HL-60 (cell line): ENCODE measurements around the gene SENP3.

Source experiments
- GABPA ChIP-seq: IDR thresholded peaks from 2 replicates; pipeline ENCODE4 v1.6.1; 2012; ENCODE audit warnings: low read depth
- POLR2AphosphoS5 ChIP-seq: IDR thresholded peaks from 2 replicates; pipeline ENCODE4 v1.6.1; 2012; ENCODE audit warnings: low read depth
- SPI1 ChIP-seq: IDR thresholded peaks from 2 replicates; pipeline ENCODE4 v1.6.1; 2012; ENCODE audit warnings: low read depth, mild to moderate bottlenecking, borderline replicate concordance
- TF ChIP-seq, protein P1 (sequence below): IDR thresholded peaks from one replicate; pipeline ENCODE4 v1.5.1; 2011; ENCODE audit warnings: low read length, control low read depth, inconsistent platforms; ENCODE audit not compliant: insufficient read depth

DNA sequence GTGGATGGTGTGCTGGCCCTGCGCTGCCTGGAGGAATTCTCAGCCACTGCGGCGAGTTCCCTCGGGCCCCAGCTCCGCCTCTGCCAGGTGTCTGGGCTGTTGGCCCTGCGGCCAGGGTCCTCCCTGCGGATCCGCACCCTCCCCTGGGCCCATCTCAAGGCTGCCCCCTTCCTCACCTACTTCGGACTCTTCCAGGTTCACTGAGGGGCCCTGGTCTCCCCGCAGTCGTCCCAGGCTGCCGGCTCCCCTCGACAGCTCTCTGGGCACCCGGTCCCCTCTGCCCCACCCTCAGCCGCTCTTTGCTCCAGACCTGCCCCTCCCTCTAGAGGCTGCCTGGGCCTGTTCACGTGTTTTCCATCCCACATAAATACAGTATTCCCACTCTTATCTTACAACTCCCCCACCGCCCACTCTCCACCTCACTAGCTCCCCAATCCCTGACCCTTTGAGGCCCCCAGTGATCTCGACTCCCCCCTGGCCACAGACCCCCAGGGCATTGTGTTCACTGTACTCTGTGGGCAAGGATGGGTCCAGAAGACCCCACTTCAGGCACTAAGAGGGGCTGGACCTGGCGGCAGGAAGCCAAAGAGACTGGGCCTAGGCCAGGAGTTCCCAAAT is 4.5 kb upstream of the SENP3 start:
- TF ChIP-seq, protein P1, sequence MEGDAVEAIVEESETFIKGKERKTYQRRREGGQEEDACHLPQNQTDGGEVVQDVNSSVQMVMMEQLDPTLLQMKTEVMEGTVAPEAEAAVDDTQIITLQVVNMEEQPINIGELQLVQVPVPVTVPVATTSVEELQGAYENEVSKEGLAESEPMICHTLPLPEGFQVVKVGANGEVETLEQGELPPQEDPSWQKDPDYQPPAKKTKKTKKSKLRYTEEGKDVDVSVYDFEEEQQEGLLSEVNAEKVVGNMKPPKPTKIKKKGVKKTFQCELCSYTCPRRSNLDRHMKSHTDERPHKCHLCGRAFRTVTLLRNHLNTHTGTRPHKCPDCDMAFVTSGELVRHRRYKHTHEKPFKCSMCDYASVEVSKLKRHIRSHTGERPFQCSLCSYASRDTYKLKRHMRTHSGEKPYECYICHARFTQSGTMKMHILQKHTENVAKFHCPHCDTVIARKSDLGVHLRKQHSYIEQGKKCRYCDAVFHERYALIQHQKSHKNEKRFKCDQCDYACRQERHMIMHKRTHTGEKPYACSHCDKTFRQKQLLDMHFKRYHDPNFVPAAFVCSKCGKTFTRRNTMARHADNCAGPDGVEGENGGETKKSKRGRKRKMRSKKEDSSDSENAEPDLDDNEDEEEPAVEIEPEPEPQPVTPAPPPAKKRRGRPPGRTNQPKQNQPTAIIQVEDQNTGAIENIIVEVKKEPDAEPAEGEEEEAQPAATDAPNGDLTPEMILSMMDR = no peak
- TF ChIP-seq POLR2AphosphoS5 = no peak
- TF ChIP-seq GABPA = no peak
- no peak for TF ChIP-seq SPI1
